CD4-positive, alpha-beta T cell (primary cell): ENCODE results near the gene RLN3. TPM values are rescaled to one million over a fixed set of nuclear protein-coding genes. Genes with fewer than 3 reads are reported as not detected.
"Not testable (repeated sequence)": the region's sequence is repeated elsewhere in the genome, so short reads cannot be mapped to it uniquely, and the experiment has no call there.

Experiments
- ATAC-seq: fragments of 200-7000 bp; cut with Tn5 transposase; one replicate; pipeline ENCODE4 v1.10.0; 2022; ENCODE audit warnings: mild to moderate bottlenecking; ENCODE audit not compliant: poor library complexity
- CTCF ChIA-PET: fragments of 350-600 bp; sonication (Branson Sonifier 250); formaldehyde crosslinking; loops from one replicate; lab custom pipeline; 2021; ENCODE audit warnings: antibody characterized with exemption, inconsistent platforms; lab: Charles Lee
- POLR2A ChIA-PET: fragments of 350-600 bp; sonication (Branson Sonifier 250); formaldehyde crosslinking; loops from one replicate; lab custom pipeline; 2021; ENCODE audit warnings: antibody characterized with exemption, inconsistent platforms; lab: Charles Lee
- DNase-seq, 14 experiments: peaks; one replicate each; pipeline ENCODE4 v3.0.0-alpha.2; 2013 to 2020; ENCODE audit warnings: mixed read lengths in 2 of 14
- H3K27ac ChIP-seq, 2 donors: one replicate each; pipeline versions ENCODE4 v1.5.1 to v1.7.0; 2013; ENCODE audit warnings: low read length in 2 of 2, low read depth in 1 of 2, mild to moderate bottlenecking in 1 of 2
- H3K27me3 ChIP-seq, 2 experiments: 1 replicate in 1 of 2; 2 replicates in 1 of 2; pipeline versions ENCODE4 v1.6.1 to v1.7.0; 2013; ENCODE audit warnings: low read length in 2 of 2, control low read depth in 1 of 2, mild to moderate bottlenecking in 1 of 2, moderate library complexity in 1 of 2; ENCODE audit not compliant: insufficient read depth in 2 of 2, control insufficient read depth in 1 of 2
- H3K36me3 ChIP-seq: one replicate; pipeline ENCODE4 v1.6.1; 2013; ENCODE audit warnings: low read length, control low read depth; ENCODE audit not compliant: insufficient read depth
- H3K4me1 ChIP-seq: one replicate; pipeline ENCODE4 v1.6.1; 2013; ENCODE audit warnings: low read length, control low read depth; ENCODE audit not compliant: insufficient read depth
- H3K4me3 ChIP-seq: one replicate; pipeline ENCODE4 v1.5.1; 2013; ENCODE audit warnings: mild to moderate bottlenecking, low read length, moderate library complexity
- H3K9me3 ChIP-seq, 2 experiments: 1 replicate in 1 of 2; 2 replicates in 1 of 2; pipeline versions ENCODE4 v1.6.1 to v1.7.0; 2013; ENCODE audit warnings: low read length in 2 of 2, mild to moderate bottlenecking in 2 of 2, control low read depth in 1 of 2, moderate library complexity in 1 of 2; ENCODE audit not compliant: control insufficient read depth in 1 of 2, insufficient read depth in 1 of 2
- H3K27ac Mint-ChIP-seq: one replicate; pipeline ENCODE4 v1.8.0; 2020; ENCODE audit warnings: mixed read lengths
- H3K27me3 Mint-ChIP-seq: one replicate; pipeline ENCODE4 v1.8.0; 2021; ENCODE audit warnings: mixed read lengths
- H3K36me3 Mint-ChIP-seq: one replicate; pipeline ENCODE4 v1.8.0; 2021; ENCODE audit warnings: low read depth, mixed read lengths
- H3K4me1 Mint-ChIP-seq: one replicate; pipeline ENCODE4 v1.8.0; 2021; ENCODE audit warnings: low read depth, mixed read lengths
- H3K4me3 Mint-ChIP-seq: one replicate; pipeline ENCODE4 v1.8.0; 2020; ENCODE audit warnings: mild to moderate bottlenecking, mixed read lengths
- H3K9me3 Mint-ChIP-seq: one replicate; pipeline ENCODE4 v1.8.0; 2020; ENCODE audit warnings: mixed read lengths
- intact Hi-C, 2 experiments: fragments of 100-400 bp; cut with DNase I in 1 of 2; cut with micrococcal nuclease in 1 of 2; formaldehyde crosslinking; loops; one replicate each; pipeline versions ENCODE4 v1.15.1 to v1.9.0; 2023 to 2025; cut with DNase I, micrococcal nuclease
- total RNA-seq, 174 experiments: library from RNA in 2 of 174; stranded (reverse) in 2 of 174; gene quantifications; one replicate each; pipeline ENCODE4 v1.2.3 and lab custom pipeline; 2021 to 2026
- TF ChIP-seq, protein P1 (sequence below): fragments of 200-600 bp; IDR thresholded peaks from one replicate; pipeline ENCODE4 v1.8.0; 2022; ENCODE audit warnings: antibody characterized with exemption, mild to moderate bottlenecking

The RLN3 gene
- total RNA-seq, 2 experiments from 2014 or later: not detected

DNA sequence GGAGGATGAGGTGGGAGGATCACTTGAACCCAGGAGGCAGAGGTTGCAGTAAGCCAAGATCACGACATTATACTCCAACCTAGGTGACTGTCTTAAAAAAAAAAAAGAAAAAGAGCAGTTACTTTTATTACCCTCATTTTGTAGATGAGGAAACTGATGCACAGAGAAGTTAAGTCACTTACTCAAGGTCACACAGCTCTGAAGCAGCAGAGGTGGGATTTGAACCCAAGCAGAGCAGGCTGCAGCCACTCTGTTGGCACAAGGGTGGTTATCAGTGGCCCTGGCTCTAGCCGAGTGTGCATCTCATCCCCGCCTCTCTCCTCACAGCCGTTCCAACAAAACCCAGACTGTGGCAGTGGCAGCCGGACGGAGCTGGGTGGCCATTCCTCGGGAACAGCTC lies 11.2 kb downstream of the RLN3 start:
- Mint-ChIP-seq H3K27ac (no peak overlapping the region), H3K36me3 (peaks cover 76% of the 10 kb centered on the region), H3K27me3 (no peaks in the 10 kb centered on the region), H3K4me1 (peaks cover 13% of the 10 kb centered on the region), H3K4me3 (no peak overlapping the region), H3K9me3 (no peaks in the 10 kb centered on the region)
- Histone ChIP-seq H3K4me1 (peaks cover 37% of the 10 kb centered on the region), H3K27me3 (no peaks in the 10 kb centered on the region), H3K36me3 (peaks cover 76% of the 10 kb centered on the region), H3K9me3 (no peaks in the 10 kb centered on the region), H3K27ac (no peak overlapping the region), H3K4me3 (no peak overlapping the region)
- TF ChIP-seq, protein P1, sequence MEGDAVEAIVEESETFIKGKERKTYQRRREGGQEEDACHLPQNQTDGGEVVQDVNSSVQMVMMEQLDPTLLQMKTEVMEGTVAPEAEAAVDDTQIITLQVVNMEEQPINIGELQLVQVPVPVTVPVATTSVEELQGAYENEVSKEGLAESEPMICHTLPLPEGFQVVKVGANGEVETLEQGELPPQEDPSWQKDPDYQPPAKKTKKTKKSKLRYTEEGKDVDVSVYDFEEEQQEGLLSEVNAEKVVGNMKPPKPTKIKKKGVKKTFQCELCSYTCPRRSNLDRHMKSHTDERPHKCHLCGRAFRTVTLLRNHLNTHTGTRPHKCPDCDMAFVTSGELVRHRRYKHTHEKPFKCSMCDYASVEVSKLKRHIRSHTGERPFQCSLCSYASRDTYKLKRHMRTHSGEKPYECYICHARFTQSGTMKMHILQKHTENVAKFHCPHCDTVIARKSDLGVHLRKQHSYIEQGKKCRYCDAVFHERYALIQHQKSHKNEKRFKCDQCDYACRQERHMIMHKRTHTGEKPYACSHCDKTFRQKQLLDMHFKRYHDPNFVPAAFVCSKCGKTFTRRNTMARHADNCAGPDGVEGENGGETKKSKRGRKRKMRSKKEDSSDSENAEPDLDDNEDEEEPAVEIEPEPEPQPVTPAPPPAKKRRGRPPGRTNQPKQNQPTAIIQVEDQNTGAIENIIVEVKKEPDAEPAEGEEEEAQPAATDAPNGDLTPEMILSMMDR: no peak
- ATAC-seq: no peak
- ChIA-PET POLR2A (no interaction called here), CTCF (interaction anchor here (1.3 kb wide), 1 partner anchor 9 kb away, joined by 3 read pairs; no protein-coding TSS in a partner anchor)
- no peak for DNase-seq
- intact Hi-C loops: no loop called here

DNA sequence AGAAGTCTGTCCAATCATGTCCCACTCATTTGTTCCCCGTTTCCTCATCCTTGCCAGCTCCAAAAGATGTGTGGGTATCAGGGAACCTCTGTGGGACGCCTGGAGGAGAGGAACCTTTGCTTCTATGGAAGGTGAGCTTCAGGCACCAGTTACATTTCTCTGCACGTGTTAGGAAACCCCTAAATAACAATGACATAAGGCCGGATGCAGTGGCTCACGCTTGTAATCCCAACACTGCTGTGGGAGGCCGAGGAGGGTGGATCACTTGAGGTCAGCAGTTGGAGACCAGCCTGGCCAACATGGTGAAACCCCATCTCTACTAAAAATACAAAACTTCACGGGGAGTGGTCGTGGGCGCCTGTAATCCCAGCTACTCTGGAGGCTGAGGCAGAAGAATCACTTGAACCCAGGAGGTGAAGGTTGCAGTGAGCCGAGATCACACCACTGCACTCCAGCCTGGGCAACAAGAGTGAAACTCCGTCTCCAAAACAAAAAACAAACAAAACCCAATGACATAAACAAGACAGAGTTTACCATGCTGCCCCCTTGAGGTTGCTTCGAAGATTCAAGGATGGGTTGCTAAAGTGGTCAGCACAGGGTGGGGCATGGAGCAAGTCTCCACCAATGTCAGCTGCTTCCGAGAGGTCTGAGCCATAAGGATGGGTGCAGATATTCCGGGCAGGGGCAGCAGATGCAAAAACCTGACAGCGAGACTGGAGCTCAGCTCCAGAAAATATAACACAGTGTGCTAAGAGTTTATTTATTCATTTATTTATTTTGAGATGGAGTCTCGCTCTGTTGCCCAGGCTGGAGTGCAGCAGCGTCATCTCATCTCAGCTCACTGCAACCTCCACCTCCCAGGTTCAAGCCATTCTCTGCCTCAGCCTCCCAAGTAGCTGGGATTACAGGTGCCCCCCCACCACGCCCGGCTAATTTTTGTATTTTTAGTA lies 15.0 kb downstream of the RLN3 start:
- H3K27me3 Mint-ChIP-seq, H3K9me3 Mint-ChIP-seq, H3K4me3 ChIP-seq, H3K9me3 ChIP-seq, H3K27me3 ChIP-seq, H3K4me3 Mint-ChIP-seq: not testable (repeated sequence)
- peaks cover 19% of the 10 kb centered on the region for H3K4me1 ChIP-seq
- H3K36me3 Mint-ChIP-seq: peaks cover 80% of the 10 kb centered on the region
- H3K36me3 ChIP-seq: peaks cover 77% of the 10 kb centered on the region
- peak overlapping the region; percentile 40 to 68 for H3K27ac ChIP-seq
- intact Hi-C loops: loop anchor here in 1 of 2 experiments (5.0 kb wide), 1 partner anchor 36 kb away; the partner anchor contains the start of gene RFX1
- ChIA-PET CTCF (interaction anchor here (1.3 to 1.8 kb wide), 5 partner anchors 11 to 140 kb away, joined by 3 to 6 read pairs (median 4); partner anchors contain the start of genes ASF1B and IL27RA), POLR2A (interaction anchor here (0.7 to 1.9 kb wide), 2 partner anchors 11 to 305 kb away, joined by 3 to 8 read pairs; partner anchors contain the start of gene IL27RA)
- TF ChIP-seq, protein P1: peak; percentile 62
- DNase-seq (peak in 11 of 14 experiments; percentile 18 to 80 (median 29)), ATAC-seq (peak; percentile 76)
- H3K4me1 Mint-ChIP-seq: peaks cover 12% of the 10 kb centered on the region
- peak overlapping the region; percentile 85 for H3K27ac Mint-ChIP-seq

DNA sequence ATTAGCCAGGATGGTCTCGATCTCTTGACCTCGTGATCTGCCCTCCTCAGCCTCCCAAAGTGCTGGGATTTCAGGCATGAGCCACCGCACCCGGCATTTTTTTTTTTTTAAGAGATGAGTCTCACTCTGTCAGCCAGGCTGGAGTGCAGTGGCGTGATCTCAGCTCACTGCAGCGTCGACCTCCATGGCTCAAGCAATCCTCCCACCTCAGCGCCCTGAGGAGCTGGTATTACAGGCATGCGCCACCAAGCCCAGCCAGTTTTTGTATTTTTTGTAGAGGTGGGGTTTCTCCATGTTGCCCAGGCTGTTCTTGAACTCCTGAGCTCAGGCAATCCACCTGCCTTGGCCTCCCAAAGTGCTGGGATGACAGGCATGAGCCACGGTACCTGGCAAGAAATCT lies 19.9 kb downstream of the RLN3 start:
- H3K4me1 ChIP-seq, H3K4me3 Mint-ChIP-seq, DNase-seq, H3K27ac Mint-ChIP-seq, ATAC-seq, H3K27me3 Mint-ChIP-seq, H3K4me3 ChIP-seq, H3K27me3 ChIP-seq, H3K27ac ChIP-seq, H3K9me3 ChIP-seq, H3K9me3 Mint-ChIP-seq: not testable (repeated sequence)
- POLR2A ChIA-PET: interaction anchor here (1.0 to 1.1 kb wide), 2 partner anchors 16 to 167 kb away, joined by 3 to 5 read pairs; partner anchors contain the start of gene IL27RA
- CTCF ChIA-PET: interaction anchor here (0.6 to 3.3 kb wide), 20 partner anchors 9 to 212 kb away, joined by 3 to 17 read pairs (median 5); partner anchors contain the start of genes ASF1B, DCAF15, IL27RA and MISP3
- peaks cover 77% of the 10 kb centered on the region for H3K36me3 ChIP-seq
- Mint-ChIP-seq H3K36me3 (peaks cover 86% of the 10 kb centered on the region), H3K4me1 (peaks cover 14% of the 10 kb centered on the region)
- intact Hi-C loops: loop anchor here (1.0 to 2.0 kb wide), 3 partner anchors 24 to 168 kb away; partner anchors contain the start of gene MISP3 (in 1 of the 2)
